ENCODE measurements around the gene DDN.

The DDN gene

GRCh38 chr12:48978291-48978740, 20.9 kb downstream of the DDN start, which contains the start of gene WNT1:
TSS of gene WNT1 (plus strand) at chr12:48978322. CDS start at chr12:48978651, 329 bp downstream.
- no peak for TF ChIP-seq CTCF (conservative IDR thresholded peaks at IDR 0.05; ENCODE audit: low read length)
- H3K4me3 ChIP-seq (ENCODE audit: low read length): peak within 1 kb of the TSS; percentile 9
- DNase-seq (ENCODE audit: low read depth): no peak

- no peak for DNase-seq (ENCODE audit: low read depth)
- H3K4me3 ChIP-seq (ENCODE audit: low read length): no peak overlapping the region
Measured at GRCh38 chr12:48977290-48978281, 21.6 kb downstream of the DDN start.

GRCh38 chr12:48973941-48974673, 25.1 kb downstream of the DDN start:
- peak; percentile 57 for TF ChIP-seq CTCF (conservative IDR thresholded peaks at IDR 0.05; ENCODE audit: low read length)
- H3K4me3 ChIP-seq (ENCODE audit: low read length): no peak overlapping the region
- no peak for DNase-seq (ENCODE audit: low read depth)

More at GRCh38 chr12:48977290-48978281, 21.6 kb downstream of the DDN start:
- TF ChIP-seq CTCF (conservative IDR thresholded peaks at IDR 0.05; ENCODE audit: low read length): peak; percentile 51

- no peak for DNase-seq (ENCODE audit: low read depth)
- no peak for TF ChIP-seq CTCF (conservative IDR thresholded peaks at IDR 0.05; ENCODE audit: low read length)
- no peak overlapping the region for H3K4me3 ChIP-seq (ENCODE audit: low read length)
Measured at GRCh38 chr12:48973531-48973930, 25.6 kb downstream of the DDN start.

- H3K4me3 ChIP-seq (ENCODE audit: low read length): no peak overlapping the region
- DNase-seq (ENCODE audit: low read depth): no peak
- TF ChIP-seq CTCF (conservative IDR thresholded peaks at IDR 0.05; ENCODE audit: low read length): no peak
Measured at GRCh38 chr12:48972952-48973483, 26.2 kb downstream of the DDN start.

- H3K4me3 ChIP-seq (ENCODE audit: low read length): no peak overlapping the region
- peak; percentile 45 for DNase-seq (ENCODE audit: low read depth)
- TF ChIP-seq CTCF (conservative IDR thresholded peaks at IDR 0.05; ENCODE audit: low read length): peak; percentile 34
Measured at GRCh38 chr12:48972213-48972951, 26.8 kb downstream of the DDN start.

Measured in AG10803 (cell line).